Measurements from ENCODE around the gene ENOX2. TPM values are rescaled to one million over a fixed set of nuclear protein-coding genes. Genes with fewer than 3 reads are reported as not detected.
A peak's percentile ranks its signal among the peaks of the same experiment; 100 is the strongest.
"Not testable (repeated sequence)": the region's sequence is repeated elsewhere in the genome, so short reads cannot be mapped to it uniquely, and the experiment has no call there.

Gene ENOX2
- total and polyA plus RNA-seq, 2 of the 13 experiments (the other 11 are each of a cell fraction or from before 2014, with no cell fraction given) = 5.9 to 8.5 TPM

DNA sequence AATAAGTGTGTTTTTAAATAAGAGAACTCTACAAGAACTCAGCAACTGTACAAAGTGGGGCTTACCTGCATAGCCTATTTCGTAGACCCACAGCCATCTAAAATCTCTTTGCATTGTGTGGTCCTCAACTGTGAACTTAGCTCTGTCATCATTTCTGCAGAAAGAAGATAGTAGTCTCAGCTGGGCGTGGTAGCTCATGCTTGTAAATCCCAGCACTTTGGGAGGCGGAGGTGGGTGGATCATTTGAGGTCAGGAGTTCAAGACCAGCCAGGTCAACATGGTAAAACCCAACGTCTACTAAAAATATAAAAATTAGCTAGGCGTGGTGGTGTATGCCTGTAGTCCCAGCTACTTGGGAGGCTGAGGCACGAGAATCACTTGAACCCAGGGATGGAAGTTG is 193.8 kb downstream of the ENOX2 start:
- CTCF ChIA-PET (ENCODE audit: low intra/inter-chr PET ratio, low total read pairs); H3K79me2 ChIP-seq (ENCODE audit: insufficient read depth, low read length); H4K20me1 ChIP-seq (ENCODE audit: insufficient read depth, low read length); H3K9ac ChIP-seq (ENCODE audit: insufficient read depth, low read depth, low read length); in situ Hi-C loops (cut with HindIII; ENCODE audit: extremely low pct_ligation_motif_present, low pct_unique_long_range_greater_than_20kb); H3K36me3 ChIP-seq (replicated peaks in 1 of 2; ENCODE audit: control insufficient read depth in 1 of 2, insufficient read depth in 2 of 2, low read length in 2 of 2); DNase-seq (ENCODE audit: low spot score); FAIRE-seq; BruUV-seq (replicated peaks); H2AFZ ChIP-seq (ENCODE audit: low read length); H3K9me3 ChIP-seq (ENCODE audit: low read length); H3K27me3 ChIP-seq (ENCODE audit: control insufficient read depth in 1 of 2, insufficient read depth in 2 of 2, low read length in 2 of 2); H3K27ac ChIP-seq (ENCODE audit: extremely low read length, insufficient read depth, low read length); H3K4me2 ChIP-seq (ENCODE audit: low read depth, low read length); ATAC-seq; H3K4me3 ChIP-seq (replicated peaks in 1 of 3; ENCODE audit: insufficient read depth in 1 of 3, low read depth in 2 of 3, low read length in 3 of 3); POLR2A ChIA-PET; intact Hi-C loops (cut with micrococcal nuclease; ENCODE audit: unreplicated experiment): not testable (repeated sequence)
- 98% methylated on average over 6 of the region's 6 CpGs for WGBS (ENCODE audit: low lambda C conversion rate)
- H3K4me1 ChIP-seq (ENCODE audit: insufficient read depth, low read length) = peaks cover 30% of the 10 kb centered on the region

DNA sequence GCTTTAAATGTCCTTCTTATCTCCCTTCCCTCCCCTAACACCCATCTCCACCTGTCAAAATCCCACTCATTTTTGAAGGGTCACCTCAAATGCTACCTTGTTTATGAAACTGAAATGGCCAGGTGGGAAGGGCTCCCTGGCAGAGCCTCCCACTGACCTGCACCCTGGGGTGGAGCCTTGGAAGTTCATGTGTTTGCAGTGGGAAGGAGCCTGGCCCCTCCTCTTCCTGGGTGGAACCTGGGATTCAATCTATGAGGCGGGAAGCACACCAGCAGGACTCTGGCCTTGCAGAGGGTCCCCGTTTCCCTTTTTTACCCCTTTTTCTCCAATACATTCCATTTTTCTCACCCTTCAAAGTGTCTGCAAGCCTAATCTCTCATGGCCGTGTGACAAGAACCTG is 197.4 kb downstream of the ENOX2 start:
- BruUV-seq (replicated peaks) = no TSS peak
- Histone ChIP-seq H3K79me2 (ENCODE audit: insufficient read depth, low read length) (no peaks in the 10 kb centered on the region), H4K20me1 (ENCODE audit: insufficient read depth, low read length) (no peaks in the 10 kb centered on the region), H3K27ac (ENCODE audit: extremely low read length, insufficient read depth, low read length) (no peak overlapping the region), H3K27me3 (ENCODE audit: control insufficient read depth in 1 of 2, insufficient read depth in 2 of 2, low read length in 2 of 2) (no peaks in the 10 kb centered on the region), H3K4me1 (ENCODE audit: insufficient read depth, low read length) (peaks cover 36% of the 10 kb centered on the region), H3K4me3 (replicated peaks in 1 of 3; ENCODE audit: insufficient read depth in 1 of 3, low read depth in 2 of 3, low read length in 3 of 3) (no peak overlapping the region), H2AFZ (ENCODE audit: low read length) (no peak overlapping the region), H3K9me3 (ENCODE audit: low read length) (no peaks in the 10 kb centered on the region), H3K36me3 (replicated peaks in 1 of 2; ENCODE audit: control insufficient read depth in 1 of 2, insufficient read depth in 2 of 2, low read length in 2 of 2) (no peaks in the 10 kb centered on the region), H3K4me2 (ENCODE audit: low read depth, low read length) (no peak overlapping the region), H3K9ac (ENCODE audit: insufficient read depth, low read depth, low read length) (no peak overlapping the region)
- ATAC-seq (no peak), DNase-seq (ENCODE audit: low spot score) (peak; percentile 1), FAIRE-seq (no peak)
- in situ Hi-C loops (cut with HindIII; ENCODE audit: extremely low pct_ligation_motif_present, low pct_unique_long_range_greater_than_20kb) = no loop called here
- POLR2A ChIA-PET = no interaction called here
- WGBS (ENCODE audit: low lambda C conversion rate) = 86% methylated on average over 2 of the region's 3 CpGs
- TF ChIP-seq RAD51 (IDR thresholded peaks at IDR 0.05; ENCODE audit: borderline replicate concordance) (no peak), HNRNPUL1 (IDR thresholded peaks at IDR 0.05; ENCODE audit: low read depth, low read length) (no peak), BRCA1 (CRISPR knock-in tag; IDR thresholded peaks at IDR 0.05) (no peak), TRIM22 (IDR thresholded peaks at IDR 0.05) (no peak), ZMYM3 (CRISPR knock-in tag; IDR thresholded peaks at IDR 0.05) (no peak), STAT5B (CRISPR knock-in tag; IDR thresholded peaks at IDR 0.05) (no peak), YEATS4 (CRISPR knock-in tag; IDR thresholded peaks at IDR 0.05; ENCODE audit: borderline replicate concordance) (no peak), GABPB1 (CRISPR knock-in tag; IDR thresholded peaks at IDR 0.05) (peak; percentile 35; the same call in 1 of the 2 replicates), ZZZ3 (CRISPR knock-in tag; IDR thresholded peaks at IDR 0.05; ENCODE audit: borderline replicate concordance) (no peak), AKAP8 (CRISPR knock-in tag; IDR thresholded peaks at IDR 0.05) (no peak), GABPA (IDR thresholded peaks at IDR 0.05; ENCODE audit: low read depth, low read length) (no peak), GABPA (CRISPR knock-in tag; IDR thresholded peaks at IDR 0.05; ENCODE audit: low read depth) (peak; percentile 52; the same call in 1 of the 2 replicates)
- intact Hi-C loops (cut with micrococcal nuclease; ENCODE audit: unreplicated experiment) = no loop called here
- CTCF ChIA-PET (ENCODE audit: low intra/inter-chr PET ratio, low total read pairs) = no interaction called here

Measured in HepG2 (cell line).